CD4-positive, alpha-beta T cell treated with Interleukin-4 for 4 hours (primary cell): Measurements from ENCODE around the gene SPATA1.

Source experiments
- DNase-seq: peaks from one replicate; pipeline ENCODE4 v3.0.0-alpha.2; 2020

SPATA1 gene

DNA sequence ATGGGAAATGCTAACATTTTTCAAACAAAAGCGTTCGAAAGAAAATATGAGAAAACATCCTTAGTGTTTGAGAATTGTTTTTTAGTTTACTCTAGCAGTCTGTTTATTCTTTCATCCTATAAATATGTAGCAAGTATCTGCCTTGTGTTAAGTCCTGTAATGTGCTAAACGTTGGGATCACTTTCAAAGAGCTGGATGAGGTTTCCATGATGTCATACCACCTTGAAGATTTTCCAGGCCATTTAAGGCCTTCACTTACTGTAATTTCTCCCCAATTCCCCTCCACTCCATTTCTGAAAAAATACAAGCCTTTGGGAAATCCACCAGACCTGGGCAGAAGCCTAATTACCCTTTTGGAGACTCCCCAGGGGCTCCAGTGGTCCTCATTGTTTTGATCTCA is 92.2 kb downstream of the SPATA1 start:
- no peak for DNase-seq

DNA sequence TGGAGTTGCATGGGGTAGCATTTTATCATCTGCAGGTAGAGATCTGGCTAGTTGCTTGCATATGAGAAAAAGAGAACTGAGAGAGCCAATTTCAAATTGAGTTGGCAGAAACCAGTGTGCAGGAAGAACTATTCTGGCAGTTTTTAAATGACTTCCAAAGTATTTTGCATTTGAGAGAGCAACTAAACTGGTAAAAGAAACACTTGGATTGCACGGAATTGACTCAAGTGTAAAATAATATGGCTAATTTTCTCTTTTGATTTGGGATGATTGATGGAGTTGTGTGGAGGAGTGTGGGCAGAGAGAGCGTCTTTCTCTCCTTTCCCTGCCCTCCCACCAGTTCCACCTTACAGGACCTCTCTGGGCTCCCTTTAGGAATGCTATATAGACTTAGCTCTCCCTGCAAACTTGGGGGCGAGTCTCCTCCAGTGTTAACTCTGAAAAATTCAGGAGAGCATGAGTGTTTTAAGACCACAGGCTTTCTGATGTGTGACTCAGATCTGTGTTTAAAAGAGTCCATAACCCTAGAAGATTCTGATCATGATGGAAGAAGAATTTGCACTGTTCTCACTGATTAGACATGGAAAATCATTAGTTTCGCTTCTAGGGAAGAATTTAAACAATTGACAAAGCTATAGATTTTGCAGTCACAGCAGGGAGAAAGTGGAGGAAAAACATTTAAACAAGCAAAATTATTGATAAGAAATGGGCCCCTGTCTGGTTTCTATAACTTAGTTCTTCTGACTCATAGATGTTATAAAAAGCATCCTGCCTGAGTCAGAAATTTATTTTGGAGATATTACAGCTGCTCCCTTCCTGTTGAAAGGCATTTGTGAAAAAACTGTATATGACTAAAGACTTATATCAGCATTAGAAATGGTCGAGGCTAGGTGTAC is 92.9 kb downstream of the SPATA1 start:
- no peak for DNase-seq

DNA sequence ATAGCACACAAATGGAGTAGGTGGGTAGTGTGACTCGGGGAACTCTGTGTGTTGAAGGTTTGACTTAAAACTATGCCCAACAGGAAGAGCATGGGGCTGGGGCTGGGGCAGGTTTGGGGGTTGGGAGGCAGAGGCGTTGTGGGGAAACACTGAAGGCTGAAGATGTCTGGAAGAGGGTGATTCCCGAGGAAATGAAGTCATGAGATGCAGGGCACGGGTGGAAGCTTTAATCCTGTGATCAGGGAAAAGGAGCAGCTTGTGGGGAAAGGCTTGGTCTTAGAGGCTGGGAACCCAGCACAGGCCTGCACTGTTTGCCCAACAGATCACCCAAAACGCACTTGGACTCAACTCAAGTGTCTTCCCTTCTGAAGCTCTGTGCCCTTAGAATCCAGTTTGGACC is 94.6 kb downstream of the SPATA1 start:
- no peak for DNase-seq

DNA sequence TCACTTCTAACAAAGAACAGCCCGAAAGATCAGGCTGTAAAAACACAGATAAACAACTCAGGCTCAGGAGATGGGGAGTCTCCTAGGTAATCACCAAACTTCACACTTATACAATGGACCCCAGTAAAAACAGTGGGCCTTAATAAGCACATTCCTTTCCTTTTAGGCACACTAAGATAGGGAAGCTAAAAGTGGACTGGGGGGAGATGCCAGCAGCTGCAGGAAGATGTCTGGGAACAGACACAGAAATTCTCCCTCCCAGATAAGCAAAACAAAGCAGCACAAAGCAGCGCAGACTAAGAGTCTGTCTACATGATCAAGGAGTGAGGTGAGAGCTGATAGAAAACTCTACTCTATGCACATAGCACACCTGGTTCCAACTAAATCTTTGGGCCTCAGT is 97.0 kb downstream of the SPATA1 start:
- no peak for DNase-seq

DNA sequence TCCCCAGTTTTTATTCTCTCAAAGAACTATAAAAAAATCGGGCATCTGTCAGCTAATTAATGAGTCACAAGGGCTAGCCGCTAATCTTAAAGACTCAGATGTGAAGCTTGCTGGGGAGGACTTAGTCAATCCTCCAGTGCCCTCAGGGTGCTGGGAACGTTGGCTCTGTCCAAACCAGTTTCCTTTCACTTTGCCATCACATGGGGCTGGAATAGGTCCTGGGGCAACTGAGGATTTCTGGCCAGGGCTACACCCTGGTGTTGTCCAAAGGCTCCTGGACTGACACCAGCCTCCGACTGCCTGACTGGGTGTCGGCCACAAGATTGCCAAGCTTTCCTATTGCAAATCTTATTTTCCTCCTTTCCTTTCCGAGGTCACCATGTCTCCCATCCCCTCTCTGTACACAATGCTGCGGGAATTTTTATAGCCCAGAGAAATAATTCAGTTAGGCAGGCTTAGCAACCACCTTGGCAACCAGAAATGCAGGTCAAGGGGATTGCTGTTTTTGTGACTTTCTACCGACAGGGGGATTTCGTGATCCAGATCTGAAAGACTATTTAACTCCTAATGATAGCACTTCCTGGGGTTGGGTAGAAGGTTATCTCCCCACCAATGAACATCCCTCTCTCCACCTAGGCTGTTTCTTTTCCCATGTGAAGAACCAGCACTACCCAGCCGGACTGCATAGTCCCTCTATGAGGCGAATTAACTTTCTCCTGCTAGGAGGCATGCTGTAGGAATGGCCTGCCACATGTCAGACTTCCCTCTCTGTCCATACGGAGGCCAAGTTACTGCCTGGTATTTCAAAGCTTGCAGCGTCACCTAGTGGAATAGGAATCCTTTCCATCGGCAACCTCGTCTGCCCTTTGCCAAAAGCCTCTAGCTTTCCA is 98.0 kb downstream of the SPATA1 start:
- DNase-seq = no peak

DNA sequence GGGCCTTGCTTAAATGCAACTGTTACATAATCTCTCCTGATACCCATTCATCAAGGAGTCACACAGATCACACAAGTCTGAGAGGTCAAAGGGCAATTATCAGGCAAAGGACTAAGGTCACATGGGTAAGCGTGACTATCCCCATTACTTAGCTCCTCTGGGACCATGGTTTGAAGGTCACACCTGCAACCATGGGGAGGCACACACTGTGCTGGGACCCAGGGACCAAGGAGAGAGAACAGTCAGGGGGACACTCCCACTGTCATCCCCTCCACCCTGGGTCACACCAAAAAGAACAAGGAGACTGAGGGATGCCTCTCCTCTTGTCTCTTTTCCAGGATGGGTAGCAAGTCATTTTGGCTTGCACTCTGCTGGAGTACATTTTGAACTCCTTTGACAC is 99.0 kb downstream of the SPATA1 start:
- DNase-seq = no peak

DNA sequence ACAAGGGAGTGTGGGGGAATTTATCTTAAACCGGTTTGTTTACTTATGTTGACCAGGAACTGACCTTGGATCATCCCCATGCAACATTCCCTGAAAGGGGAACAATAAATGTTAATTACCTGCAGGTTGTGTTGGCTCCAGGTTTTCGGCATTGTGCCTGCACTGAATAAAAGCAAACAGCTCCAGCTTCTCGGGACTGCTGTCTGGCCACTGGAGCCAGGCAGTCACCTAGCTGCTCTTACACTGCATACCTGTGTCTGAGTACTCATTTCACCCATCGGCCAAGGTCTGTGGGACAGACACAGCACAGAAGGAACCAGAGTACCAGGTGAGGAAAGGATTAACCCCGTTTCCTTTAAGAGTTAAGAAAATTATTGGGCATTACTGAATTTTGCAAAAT is 100.8 kb downstream of the SPATA1 start:
- DNase-seq = no peak

DNA sequence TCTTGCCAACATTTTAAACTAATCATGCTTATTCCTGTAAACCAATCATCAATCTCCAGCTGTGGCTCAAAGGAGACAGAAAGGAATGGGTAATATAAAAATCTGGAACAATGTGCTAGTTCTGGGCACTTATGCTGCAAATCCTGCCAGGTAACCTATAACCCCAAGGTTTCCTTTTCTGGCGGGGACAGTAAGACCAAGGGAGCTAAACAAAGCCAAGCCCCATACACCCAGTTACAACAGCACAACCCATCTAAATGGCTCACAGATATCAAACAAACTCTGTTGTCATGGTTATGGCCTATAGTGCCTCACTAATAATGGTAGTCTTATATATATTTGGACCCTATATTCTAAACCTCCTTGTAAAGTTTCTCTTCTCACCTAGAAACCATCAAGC is 104.9 kb downstream of the SPATA1 start:
- DNase-seq = no peak

DNA sequence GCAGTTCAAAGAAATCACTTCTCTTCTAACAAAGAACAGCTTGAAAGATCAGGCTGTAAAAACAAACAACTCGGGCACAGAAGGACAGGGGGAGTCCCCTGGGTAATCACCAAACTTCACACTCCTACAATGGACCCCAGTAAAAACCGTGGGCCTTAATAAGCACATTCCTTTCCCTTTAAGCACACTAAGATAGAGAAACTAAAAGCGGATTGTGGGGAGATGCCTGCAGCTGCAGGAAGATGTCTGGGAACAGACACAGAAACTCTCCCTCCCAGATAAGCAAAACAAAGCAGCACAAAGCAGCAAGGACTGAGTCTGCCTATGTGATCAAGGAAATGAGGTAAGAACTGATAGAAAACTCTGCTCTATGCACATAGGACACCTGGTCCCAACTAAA is 105.6 kb downstream of the SPATA1 start:
- DNase-seq = no peak

DNA sequence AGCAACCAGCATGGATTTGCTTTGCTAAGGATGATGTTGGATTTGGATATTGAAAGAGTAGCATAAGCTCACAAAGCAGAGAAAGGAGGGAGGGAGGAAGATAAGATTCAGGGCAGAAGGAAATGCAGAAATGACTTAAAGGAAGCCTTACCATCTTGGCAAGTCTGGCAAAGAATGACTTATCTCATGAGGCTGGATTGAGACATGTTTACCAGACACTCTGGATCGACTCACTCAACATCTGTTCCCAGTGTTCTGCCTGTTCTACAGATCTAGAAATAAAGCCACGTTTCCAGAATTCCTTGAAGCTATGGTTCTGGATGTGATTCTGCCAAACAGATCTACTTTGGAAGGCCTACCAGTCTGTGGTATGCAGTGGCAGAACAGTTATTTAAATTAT is 106.8 kb downstream of the SPATA1 start:
- no peak for DNase-seq

DNA sequence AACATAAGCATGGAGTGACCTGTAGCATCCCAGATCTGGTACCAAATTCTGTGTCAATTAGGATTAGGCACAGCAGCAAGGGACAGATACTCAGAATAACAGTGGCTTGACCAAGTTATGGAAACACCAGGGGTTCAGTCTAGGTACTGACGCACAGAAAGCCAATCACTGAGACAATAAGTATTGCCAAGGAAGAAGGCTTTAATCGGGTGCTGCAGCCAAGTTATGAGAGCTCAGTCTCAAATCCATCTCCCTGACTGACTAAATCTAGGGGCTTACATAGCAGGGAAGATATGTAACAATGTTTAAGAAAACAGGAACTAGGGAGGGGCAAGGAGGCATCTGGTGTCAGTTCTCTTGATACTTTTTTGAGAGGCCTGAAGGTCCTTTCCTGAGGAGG is 107.7 kb downstream of the SPATA1 start:
- DNase-seq = no peak

DNA sequence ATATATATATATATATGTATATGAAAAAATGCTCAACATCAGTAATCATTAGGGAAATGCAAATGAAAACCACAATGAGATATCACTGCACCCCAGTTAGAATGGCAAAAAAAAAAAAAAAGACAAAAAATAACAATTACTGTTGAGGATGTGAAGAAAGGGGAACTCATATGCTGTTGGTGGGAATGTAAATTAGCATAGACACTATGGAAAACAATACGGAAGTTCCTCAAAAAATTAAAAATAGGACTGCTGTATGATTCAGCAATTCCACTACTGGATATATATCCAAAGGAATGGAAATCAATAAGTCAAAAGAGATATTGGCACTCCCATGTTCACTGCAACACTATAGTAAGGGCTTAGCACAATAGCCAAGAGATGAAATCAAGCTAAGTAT is 109.6 kb downstream of the SPATA1 start:
- no peak for DNase-seq
